Type B pancreatic cell (in vitro differentiated cells): ENCODE measurements around the gene TPPP. TPM values are rescaled to one million over a fixed set of nuclear protein-coding genes. Genes with fewer than 3 reads are reported as not detected.
"Not testable (repeated sequence)": the region's sequence is repeated elsewhere in the genome, so short reads cannot be mapped to it uniquely, and the experiment has no call there.

Experiments used
- DNase-seq: peaks from one replicate; pipeline ENCODE4 v3.0.0; 2021; ENCODE audit warnings: mixed read lengths; ENCODE audit not compliant: unreplicated experiment; ENCODE audit errors: extremely low spot score
- H3K27ac Mint-ChIP-seq: 2 replicates; pipeline ENCODE4 v1.8.0; 2021; ENCODE audit warnings: mild to moderate bottlenecking, mixed read lengths
- H3K27me3 Mint-ChIP-seq: 2 replicates; pipeline ENCODE4 v1.8.0; 2021; ENCODE audit warnings: mixed read lengths
- H3K36me3 Mint-ChIP-seq: 2 replicates; pipeline ENCODE4 v1.8.0; 2021; ENCODE audit warnings: mixed read lengths
- H3K4me1 Mint-ChIP-seq: one replicate; pipeline ENCODE4 v1.8.0; 2021; ENCODE audit warnings: mixed read lengths; ENCODE audit not compliant: unreplicated experiment
- H3K4me3 Mint-ChIP-seq: 2 replicates; pipeline ENCODE4 v1.8.0; 2021; ENCODE audit warnings: mild to moderate bottlenecking, mixed read lengths
- H3K9me3 Mint-ChIP-seq: 2 replicates; pipeline ENCODE4 v1.8.0; 2021; ENCODE audit warnings: mixed read lengths
- total RNA-seq: library from RNA; stranded (reverse); gene quantifications from 2 replicates; pipeline ENCODE4 v1.2.1, GENCODE V29; 2021; ENCODE audit warnings: low replicate concordance
- TF ChIP-seq, protein P1 (sequence below): fragments of 200-600 bp; sonication (generic); conservative IDR thresholded peaks from 2 replicates; pipeline ENCODE4 v1.5.0; 2021; ENCODE audit warnings: antibody characterized with exemption, mild to moderate bottlenecking

The TPPP gene
- total RNA-seq, 1 donor from 2014 or later, result 5.0 TPM

DNA sequence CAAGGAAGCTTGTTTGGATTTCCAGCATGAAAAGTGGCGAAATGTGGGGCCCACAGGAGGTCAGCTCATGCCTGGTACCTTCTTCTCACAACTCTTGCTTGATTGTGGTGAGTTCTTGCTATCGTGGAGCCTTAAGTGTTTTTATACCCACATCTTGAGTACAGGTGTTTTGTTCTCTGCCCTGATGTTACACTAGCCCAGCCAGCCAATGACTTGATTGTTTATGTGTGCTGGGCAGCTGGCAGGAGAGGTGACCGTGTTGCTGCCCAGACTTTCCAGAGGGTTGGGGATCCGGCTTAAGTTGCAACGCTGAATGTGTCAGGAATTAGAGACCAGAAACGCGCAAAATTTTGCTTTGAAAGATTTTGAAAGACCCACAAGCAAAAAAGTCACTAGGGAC is 24.0 kb upstream of the TPPP start:
- Mint-ChIP-seq H3K9me3 (peaks cover 10% of the 10 kb centered on the region), H3K4me3 (no peak overlapping the region), H3K36me3 (no peaks in the 10 kb centered on the region), H3K27me3 (peaks cover 16% of the 10 kb centered on the region), H3K27ac (no peak overlapping the region), H3K4me1 (no peaks in the 10 kb centered on the region)
- no peak for DNase-seq
- TF ChIP-seq, protein P1, sequence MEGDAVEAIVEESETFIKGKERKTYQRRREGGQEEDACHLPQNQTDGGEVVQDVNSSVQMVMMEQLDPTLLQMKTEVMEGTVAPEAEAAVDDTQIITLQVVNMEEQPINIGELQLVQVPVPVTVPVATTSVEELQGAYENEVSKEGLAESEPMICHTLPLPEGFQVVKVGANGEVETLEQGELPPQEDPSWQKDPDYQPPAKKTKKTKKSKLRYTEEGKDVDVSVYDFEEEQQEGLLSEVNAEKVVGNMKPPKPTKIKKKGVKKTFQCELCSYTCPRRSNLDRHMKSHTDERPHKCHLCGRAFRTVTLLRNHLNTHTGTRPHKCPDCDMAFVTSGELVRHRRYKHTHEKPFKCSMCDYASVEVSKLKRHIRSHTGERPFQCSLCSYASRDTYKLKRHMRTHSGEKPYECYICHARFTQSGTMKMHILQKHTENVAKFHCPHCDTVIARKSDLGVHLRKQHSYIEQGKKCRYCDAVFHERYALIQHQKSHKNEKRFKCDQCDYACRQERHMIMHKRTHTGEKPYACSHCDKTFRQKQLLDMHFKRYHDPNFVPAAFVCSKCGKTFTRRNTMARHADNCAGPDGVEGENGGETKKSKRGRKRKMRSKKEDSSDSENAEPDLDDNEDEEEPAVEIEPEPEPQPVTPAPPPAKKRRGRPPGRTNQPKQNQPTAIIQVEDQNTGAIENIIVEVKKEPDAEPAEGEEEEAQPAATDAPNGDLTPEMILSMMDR, result no peak

DNA sequence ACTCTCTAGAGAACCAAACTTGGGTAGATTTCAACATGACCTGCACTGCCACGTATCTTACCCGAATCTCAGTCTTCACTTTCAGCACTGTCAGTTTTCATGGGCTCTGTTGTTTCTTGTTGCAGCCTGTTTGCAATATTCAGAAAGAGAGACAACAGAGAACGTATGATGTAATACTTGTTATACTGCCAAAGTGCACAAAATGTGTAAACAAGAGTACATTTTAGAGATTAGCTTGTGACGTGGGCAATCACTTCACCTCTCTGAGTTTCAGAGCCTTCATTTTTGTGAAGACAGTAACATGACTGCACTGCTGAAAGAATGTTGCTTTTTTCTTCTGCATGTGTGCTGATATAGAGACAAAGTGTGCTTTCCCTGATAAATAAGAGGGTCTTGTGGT is 23.6 kb upstream of the TPPP start:
- DNase-seq, H3K27ac Mint-ChIP-seq, H3K36me3 Mint-ChIP-seq, H3K4me3 Mint-ChIP-seq, H3K4me1 Mint-ChIP-seq: not testable (repeated sequence)
- Mint-ChIP-seq H3K27me3 (peaks cover 12% of the 10 kb centered on the region), H3K9me3 (peaks cover 10% of the 10 kb centered on the region)

DNA sequence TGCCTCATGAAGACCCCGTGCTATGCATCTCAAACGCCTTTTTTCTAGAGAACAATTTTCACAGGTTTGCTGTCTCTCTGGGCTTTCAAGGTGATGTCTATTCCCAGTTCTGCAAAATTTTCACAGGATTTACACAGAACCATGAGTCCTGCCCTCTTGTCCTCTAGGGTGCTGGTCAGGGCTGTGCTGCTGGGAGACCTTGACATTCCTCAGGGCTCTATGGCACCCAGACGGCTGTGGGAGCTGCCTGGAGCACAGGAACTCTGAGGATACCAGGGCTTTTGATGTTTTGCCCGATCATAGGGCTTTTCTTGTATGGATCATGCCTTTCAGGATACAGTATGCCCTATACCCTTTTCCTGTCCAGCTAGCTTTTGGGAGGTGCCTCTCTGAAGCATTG is 22.5 kb upstream of the TPPP start:
- H3K9me3 Mint-ChIP-seq, result peaks cover 10% of the 10 kb centered on the region
- H3K27ac Mint-ChIP-seq, H3K27me3 Mint-ChIP-seq, H3K4me3 Mint-ChIP-seq, DNase-seq, H3K4me1 Mint-ChIP-seq, H3K36me3 Mint-ChIP-seq: not testable (repeated sequence)

DNA sequence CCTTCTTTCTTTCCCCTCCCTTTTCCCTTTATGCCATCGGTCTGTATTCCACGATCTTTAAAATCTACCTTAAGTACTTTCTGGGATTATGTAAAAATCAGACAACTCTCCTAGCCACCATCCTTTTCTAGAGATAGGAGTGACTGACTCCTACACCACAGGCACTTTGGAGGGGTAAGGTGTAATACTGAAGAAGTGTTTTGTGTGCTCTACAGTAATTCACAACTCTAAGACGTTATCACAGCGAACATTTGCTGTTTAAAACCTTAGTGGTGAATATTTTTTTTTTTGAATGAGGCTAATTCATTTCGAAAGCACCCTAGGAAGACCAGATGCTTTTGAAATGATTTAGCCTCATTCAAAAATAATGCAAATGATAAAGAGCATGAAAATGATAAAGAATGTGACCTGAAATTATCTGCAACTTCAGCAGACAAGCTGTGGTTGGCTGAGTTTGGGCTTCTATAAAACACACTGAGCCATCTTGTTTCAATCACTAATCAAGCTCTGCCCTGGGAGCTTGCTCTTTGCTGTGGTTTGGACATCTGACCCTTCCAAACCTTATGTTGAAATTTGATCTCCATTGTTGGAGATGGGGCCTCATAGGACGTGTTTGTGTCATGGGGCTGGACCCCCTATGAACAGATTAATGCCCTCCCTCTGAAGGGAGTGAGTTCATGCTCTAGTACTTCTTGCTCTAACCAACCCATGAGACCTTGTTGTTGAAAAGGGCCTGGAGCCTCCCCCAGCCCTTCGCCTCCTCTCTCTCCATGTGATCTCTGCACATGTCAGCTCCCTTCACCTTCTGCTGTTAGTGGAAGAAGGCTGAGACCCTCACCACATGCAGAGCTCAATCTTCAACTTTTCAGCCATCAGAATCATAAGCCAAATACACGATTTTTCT is 21.3 kb upstream of the TPPP start:
- not testable (repeated sequence) for H3K4me1 Mint-ChIP-seq, DNase-seq, H3K36me3 Mint-ChIP-seq, H3K27ac Mint-ChIP-seq, H3K27me3 Mint-ChIP-seq, H3K9me3 Mint-ChIP-seq, H3K4me3 Mint-ChIP-seq

DNA sequence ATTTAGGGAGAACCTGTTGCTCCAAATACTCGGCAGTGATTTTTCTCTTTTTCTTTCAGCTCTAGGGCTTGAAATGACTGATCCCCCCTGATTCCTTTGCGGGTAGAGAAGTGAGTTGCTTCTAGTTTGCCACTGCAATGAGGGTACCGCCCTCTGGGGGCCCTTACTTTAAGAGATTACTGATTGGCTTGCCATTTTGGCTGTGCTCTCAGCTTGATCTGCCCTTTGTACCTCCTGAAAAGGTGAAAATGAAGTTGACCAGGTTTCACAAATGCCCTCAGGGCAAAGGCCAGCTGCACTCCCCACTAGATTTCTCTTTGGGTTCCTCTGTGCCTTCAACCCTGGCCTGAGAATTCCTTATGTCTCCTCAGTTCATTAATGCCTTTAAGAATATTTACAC is 20.5 kb upstream of the TPPP start:
- not testable (repeated sequence) for DNase-seq, H3K27me3 Mint-ChIP-seq, H3K27ac Mint-ChIP-seq, H3K36me3 Mint-ChIP-seq, H3K9me3 Mint-ChIP-seq, H3K4me3 Mint-ChIP-seq, H3K4me1 Mint-ChIP-seq

DNA sequence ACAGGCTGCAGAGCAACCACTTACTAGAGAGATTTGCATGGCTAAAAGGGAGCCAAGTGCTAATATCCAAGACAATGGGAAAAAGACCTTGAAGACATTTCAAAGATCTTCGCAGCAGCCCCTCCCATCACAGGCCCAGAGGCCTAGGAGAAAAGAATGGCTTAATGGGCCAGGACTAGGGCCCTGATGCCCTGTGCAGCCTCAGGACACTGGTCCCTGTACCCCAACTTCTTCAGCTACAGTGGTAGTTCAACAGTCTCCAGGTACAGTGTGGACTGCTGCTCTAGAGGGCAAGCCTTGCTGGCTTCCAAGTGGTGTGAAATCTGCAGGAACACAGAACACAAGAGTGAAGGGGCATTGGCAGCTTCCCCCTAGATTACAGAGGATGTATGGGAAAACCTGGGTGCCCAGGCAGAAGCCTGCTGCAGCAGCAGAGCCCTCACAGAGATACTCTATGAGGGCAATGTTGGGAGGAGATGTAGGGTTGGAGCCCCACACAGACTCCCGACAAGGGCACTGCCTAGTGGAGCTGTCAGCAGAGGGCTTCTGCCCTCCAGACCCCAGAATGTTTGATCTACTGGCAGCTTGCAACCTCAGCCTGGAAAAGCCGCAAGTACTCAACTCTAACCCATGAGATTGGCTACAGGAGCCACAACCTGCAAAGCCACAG is 15.8 kb upstream of the TPPP start:
- H3K36me3 Mint-ChIP-seq, result not testable (repeated sequence)

DNA sequence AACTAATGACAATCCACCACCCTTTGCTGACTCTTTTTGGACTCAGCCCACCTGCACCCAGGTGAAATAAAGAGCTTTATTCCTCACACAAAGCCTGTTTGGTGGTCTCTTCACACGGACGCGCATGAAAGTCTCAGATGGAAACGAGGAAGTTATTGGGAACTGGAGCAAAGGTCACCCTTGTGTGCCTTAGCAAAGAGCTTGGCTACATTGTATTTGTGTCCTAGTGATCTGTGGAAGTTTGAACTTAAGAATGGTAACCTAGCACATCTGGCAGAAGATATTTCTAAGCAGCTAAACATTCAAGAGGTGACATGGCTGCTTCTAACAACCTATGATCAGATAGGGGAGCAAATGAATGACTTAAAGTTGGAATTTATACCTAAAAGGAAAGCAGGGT is 15.2 kb upstream of the TPPP start:
- H3K4me1 Mint-ChIP-seq, H3K27ac Mint-ChIP-seq, H3K27me3 Mint-ChIP-seq, DNase-seq, H3K9me3 Mint-ChIP-seq, H3K4me3 Mint-ChIP-seq, H3K36me3 Mint-ChIP-seq: not testable (repeated sequence)

More for the DNA sequence above, 15.8 kb upstream of the TPPP start:
- not testable (repeated sequence) for H3K9me3 Mint-ChIP-seq, H3K4me3 Mint-ChIP-seq, H3K27me3 Mint-ChIP-seq, DNase-seq, H3K4me1 Mint-ChIP-seq, H3K27ac Mint-ChIP-seq

DNA sequence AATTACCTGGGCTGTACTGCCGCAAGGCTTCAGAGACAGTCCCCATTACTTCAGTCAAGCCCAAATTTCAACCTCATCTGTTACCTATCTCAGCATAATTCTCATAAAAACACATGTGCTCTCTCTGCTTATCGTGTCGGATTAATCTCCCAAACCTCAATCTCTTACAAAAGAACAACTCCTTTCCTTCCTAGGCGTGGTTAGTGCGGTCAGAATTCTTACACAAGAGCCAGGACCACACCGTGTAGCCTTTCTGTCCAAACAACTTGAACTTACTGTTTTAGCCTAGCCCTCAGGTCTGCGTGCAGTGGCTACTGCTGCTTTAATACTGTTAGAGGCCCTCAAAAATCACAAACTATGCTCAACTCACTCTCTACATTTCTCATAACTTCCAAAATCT is 13.0 kb upstream of the TPPP start:
- H3K9me3 Mint-ChIP-seq, DNase-seq, H3K27ac Mint-ChIP-seq: not testable (repeated sequence)

DNA sequence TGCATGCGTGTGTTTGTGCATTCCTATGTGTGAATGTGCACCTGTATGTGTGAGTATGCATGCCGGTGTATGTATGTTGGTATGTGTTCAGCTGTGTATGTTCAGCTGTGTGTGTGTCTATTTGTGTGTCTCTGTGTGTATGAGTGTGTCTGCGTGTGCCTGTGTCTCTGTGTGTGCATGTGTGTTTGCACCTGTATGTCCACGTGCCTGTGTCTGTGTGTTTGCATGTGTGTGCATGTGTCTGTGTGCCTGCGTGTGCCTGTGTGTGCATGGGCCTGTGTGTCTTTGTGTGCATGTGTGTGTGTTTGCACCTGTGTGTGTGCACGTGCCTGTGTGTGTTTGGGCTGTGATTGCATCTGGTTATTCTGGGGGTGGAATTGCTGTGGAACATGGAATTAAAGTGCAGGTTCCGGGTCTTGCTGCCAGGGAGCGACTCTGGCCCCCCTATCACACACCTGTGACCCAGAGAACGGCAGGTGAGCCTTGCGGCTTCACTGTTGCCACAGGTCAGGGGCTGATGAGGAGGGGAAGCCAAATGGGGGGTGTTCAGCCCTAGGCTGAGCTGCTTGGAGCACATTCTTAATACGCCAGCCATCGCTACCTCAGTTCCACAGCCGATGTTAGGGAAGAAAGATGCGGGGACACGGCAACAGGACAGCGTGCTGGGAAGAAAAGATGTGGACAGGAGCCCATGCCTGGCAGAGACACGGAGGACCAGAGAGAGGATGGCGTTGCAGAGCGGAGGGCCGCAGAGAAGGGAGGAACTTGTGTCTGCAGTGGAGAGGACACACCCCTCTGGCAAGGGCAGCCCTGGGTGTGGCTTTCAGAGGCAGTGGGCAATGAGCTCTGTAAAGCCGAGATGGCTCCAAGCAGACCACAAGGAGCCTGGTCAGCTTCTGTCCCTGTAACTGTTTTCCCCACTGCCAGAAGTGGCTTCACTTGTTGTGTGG is 3.9 kb upstream of the TPPP start:
- H3K27ac Mint-ChIP-seq, H3K9me3 Mint-ChIP-seq, H3K4me3 Mint-ChIP-seq, DNase-seq, H3K4me1 Mint-ChIP-seq, H3K36me3 Mint-ChIP-seq: not testable (repeated sequence)
- H3K27me3 Mint-ChIP-seq, result peaks cover 38% of the 10 kb centered on the region

More for the DNA sequence above, 13.0 kb upstream of the TPPP start:
- H3K4me1 Mint-ChIP-seq, H3K36me3 Mint-ChIP-seq, H3K4me3 Mint-ChIP-seq: not testable (repeated sequence)
- peaks cover 19% of the 10 kb centered on the region for H3K27me3 Mint-ChIP-seq

DNA sequence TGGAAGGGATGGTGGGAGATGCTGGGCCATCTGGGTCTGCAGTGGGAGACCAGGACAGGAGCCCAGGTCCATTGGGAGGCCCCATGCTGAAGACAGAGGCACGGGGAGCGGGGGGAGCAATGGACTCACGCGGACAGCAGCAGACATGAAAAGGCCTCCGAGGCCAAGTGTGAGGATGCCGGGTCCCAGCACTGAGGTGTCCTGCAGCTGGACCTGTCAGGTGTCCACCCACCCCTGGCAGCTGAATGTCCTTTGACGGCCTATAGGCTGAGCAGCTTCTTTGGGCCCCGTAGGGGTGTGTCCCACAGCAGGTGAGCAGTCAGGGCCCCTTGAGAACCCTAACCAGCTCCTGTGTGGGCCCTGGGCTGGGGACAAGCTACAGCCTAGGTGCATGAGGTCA is 3.0 kb upstream of the TPPP start:
- not testable (repeated sequence) for H3K27ac Mint-ChIP-seq, DNase-seq, H3K9me3 Mint-ChIP-seq, H3K36me3 Mint-ChIP-seq, H3K4me3 Mint-ChIP-seq, H3K4me1 Mint-ChIP-seq
- H3K27me3 Mint-ChIP-seq, result peaks cover 29% of the 10 kb centered on the region

DNA sequence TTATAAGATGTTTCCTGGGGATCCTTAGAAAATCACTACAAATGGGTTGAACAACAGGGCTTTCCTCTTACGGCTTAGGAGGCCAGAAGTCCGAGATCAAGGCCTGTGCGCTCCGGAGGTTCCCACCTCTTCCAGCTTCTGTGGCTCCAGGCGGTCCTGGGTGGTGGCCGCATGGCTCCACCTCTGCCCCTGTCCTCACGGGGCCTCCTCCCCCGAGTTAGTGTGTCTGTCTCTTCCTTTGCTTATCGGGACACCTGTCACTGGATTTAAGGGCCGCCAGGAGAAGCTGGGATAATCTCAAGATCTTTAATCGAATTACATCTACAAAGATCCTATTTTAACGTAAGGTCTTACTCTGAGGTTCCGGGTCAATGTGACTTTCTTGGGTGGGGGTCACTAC is 2.3 kb upstream of the TPPP start:
- not testable (repeated sequence) for H3K27ac Mint-ChIP-seq, H3K4me1 Mint-ChIP-seq, H3K4me3 Mint-ChIP-seq, H3K36me3 Mint-ChIP-seq, H3K9me3 Mint-ChIP-seq, DNase-seq
- peaks cover 24% of the 10 kb centered on the region for H3K27me3 Mint-ChIP-seq

DNA sequence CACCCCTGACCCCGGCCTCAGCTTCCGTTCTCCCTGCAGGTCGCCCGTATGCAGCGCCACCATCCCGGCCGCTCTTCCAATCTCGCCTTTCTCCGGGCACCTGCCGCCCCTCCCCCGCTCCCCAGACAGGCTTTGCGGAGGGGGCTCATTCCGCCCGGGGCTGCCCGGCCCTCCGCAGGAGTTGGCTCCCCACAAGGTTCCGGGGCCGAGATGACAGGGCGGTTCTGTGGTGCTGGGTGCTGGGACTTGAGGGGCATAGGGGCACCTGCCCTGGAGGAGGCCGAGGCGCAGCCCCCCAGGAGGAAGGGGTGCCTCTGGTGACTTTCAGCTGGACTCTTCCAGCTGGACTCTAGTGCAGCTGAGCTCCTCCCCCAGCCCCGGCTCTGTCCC is 885 bp upstream of the TPPP start:
- not testable (repeated sequence) for H3K27ac Mint-ChIP-seq, H3K9me3 Mint-ChIP-seq, H3K36me3 Mint-ChIP-seq, H3K4me1 Mint-ChIP-seq, H3K4me3 Mint-ChIP-seq, DNase-seq
- H3K27me3 Mint-ChIP-seq, result peaks cover 16% of the 10 kb centered on the region
